ENCODE results near the gene TESPA1.
"Not testable (repeated sequence)": the region's sequence is repeated elsewhere in the genome, so short reads cannot be mapped to it uniquely, and the experiment has no call there.

Gene TESPA1

GRCh38 chr12:54948171-54948570 is 36.4 kb downstream of the TESPA1 start:
- no peak for DNase-seq (ENCODE audit: low read depth)

GRCh38 chr12:54945082-54945481 is 39.5 kb downstream of the TESPA1 start:
- DNase-seq (ENCODE audit: low read depth), result no peak

- not testable (repeated sequence) for DNase-seq (ENCODE audit: low read depth)
Observed at GRCh38 chr12:54943292-54943691, 41.3 kb downstream of the TESPA1 start.

GRCh38 chr12:54941659-54942058 is 42.9 kb downstream of the TESPA1 start:
- DNase-seq (ENCODE audit: low read depth), result no peak

- DNase-seq (ENCODE audit: low read depth), result no peak
Observed at GRCh38 chr12:54940727-54941315, 43.7 kb downstream of the TESPA1 start.

- no peak for DNase-seq (ENCODE audit: low read depth)
Observed at GRCh38 chr12:54937929-54938328, 46.6 kb downstream of the TESPA1 start.

- DNase-seq (ENCODE audit: low read depth), result no peak
Observed at GRCh38 chr12:54937376-54937775, 47.2 kb downstream of the TESPA1 start.

- DNase-seq (ENCODE audit: low read depth), result no peak
Observed at GRCh38 chr12:54936736-54937135, 47.8 kb downstream of the TESPA1 start.

GRCh38 chr12:54935235-54935951 is 49.2 kb downstream of the TESPA1 start:
- DNase-seq (ENCODE audit: low read depth), result no peak

GRCh38 chr12:54934419-54934818 is 50.1 kb downstream of the TESPA1 start:
- DNase-seq (ENCODE audit: low read depth), result no peak

- no peak for DNase-seq (ENCODE audit: low read depth)
Observed at GRCh38 chr12:54933376-54933775, 51.2 kb downstream of the TESPA1 start.

- DNase-seq (ENCODE audit: low read depth), result no peak
Observed at GRCh38 chr12:54932691-54933090, 51.9 kb downstream of the TESPA1 start.

- no peak for DNase-seq (ENCODE audit: low read depth)
Observed at GRCh38 chr12:54932038-54932437, 52.5 kb downstream of the TESPA1 start.

GRCh38 chr12:54929998-54930397 is 54.6 kb downstream of the TESPA1 start:
- no peak for DNase-seq (ENCODE audit: low read depth)

- no peak for DNase-seq (ENCODE audit: low read depth)
Observed at GRCh38 chr12:54926246-54926645, 58.3 kb downstream of the TESPA1 start.

- no peak for DNase-seq (ENCODE audit: low read depth)
Observed at GRCh38 chr12:54924972-54925707, 59.4 kb downstream of the TESPA1 start.

GRCh38 chr12:54917001-54917488 is 67.5 kb downstream of the TESPA1 start:
- no peak for DNase-seq (ENCODE audit: low read depth)

Data from activated T-helper 9 cell treated with anti-CD3 and anti-CD28 coated beads, Interleukin-2, amount 50 U/mL, for 16 hours (primary cell).